Midbrain (tissue), 1 donor: Measurements from ENCODE around the gene ASB3.

Source experiments
- DNase-seq: peaks from one replicate; lab custom pipeline; 2025; lab: John Stamatoyannopoulos, UW

Gene ASB3

GRCh38 chr2:53641290-53641689 lies 145.5 kb downstream of the ASB3 start:
- no peak for DNase-seq

GRCh38 chr2:53640466-53640865 lies 146.3 kb downstream of the ASB3 start:
- no peak for DNase-seq

GRCh38 chr2:53636596-53636995 lies 150.2 kb downstream of the ASB3 start:
- DNase-seq = no peak

GRCh38 chr2:53636109-53636508 lies 150.6 kb downstream of the ASB3 start:
- DNase-seq = no peak

GRCh38 chr2:53635694-53636093 lies 151.1 kb downstream of the ASB3 start:
- no peak for DNase-seq

- no peak for DNase-seq
Measured at GRCh38 chr2:53633441-53633840, 153.3 kb downstream of the ASB3 start.

DNA sequence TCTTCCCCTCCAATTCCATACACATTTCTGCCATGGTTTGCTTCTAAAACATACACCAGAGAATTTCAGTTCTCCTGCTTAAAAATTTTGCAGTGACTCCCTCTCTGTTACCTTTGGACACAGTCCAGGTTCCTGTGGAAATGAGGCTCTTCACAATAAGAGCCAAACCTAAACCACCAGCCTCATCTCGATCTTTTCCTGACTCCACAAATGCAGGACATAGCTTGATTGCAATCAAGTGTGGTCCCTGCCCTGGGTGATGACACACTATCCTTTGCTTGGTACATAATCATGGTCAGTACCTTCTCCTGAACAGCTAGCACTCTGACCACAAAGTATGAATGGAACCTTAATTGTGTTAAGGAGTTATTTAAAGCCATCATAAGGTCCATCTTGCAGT lies 154.0 kb downstream of the ASB3 start:
- DNase-seq = no peak

DNA sequence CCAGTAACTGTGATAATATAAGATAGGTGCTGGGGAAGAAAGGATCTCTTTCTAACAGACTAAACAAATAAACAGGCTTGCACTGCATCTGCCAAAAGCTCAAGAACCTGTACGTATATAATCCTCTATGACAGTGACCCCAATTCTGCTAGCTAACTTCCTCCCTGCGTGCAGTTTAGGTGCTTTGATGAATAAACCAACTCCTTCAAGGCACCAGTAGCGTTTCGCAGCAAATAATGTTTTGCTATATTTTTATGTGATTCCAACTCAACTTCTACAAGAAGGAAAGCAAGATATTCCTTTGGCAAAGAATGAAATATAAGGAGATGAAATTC lies 154.7 kb downstream of the ASB3 start:
- no peak for DNase-seq

DNA sequence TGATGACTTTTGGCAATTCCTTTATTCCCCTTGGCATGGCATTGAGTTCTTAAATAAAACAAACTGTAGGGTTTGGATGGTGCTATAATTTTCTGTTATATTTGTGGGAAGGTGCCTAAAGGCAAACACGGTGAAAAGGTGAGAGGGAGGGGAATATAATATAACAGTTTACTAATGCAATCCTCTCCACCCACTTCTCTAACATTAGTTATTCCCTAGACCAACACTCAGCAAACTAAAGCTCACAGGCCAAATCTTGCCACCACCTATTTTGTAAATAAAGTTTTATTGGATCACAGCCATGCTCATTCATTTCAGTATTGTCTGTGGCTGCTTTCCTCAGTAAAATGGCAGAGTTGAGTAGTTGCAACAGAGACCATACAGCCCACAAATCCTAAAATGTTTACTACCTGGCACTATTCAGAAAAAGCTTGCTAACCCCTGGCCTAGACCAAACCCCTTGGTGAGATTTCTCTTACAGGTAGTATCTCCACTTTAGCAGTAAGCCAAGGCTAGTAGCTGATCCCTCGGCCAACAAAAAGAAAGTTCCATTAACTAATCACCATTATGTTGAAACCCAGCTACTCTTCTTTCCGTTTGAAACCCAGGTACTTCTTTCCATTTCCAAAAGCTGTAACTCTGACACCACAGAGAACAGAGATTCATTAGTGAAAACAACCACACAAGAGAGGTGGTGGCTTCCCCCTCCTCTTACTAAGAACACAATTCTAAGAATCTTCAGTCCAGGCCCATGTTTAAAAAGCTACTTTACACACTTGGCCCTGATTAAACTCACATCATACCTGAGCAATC lies 155.2 kb downstream of the ASB3 start:
- DNase-seq = no peak

GRCh38 chr2:53630026-53630606 lies 156.6 kb downstream of the ASB3 start:
- no peak for DNase-seq

DNA sequence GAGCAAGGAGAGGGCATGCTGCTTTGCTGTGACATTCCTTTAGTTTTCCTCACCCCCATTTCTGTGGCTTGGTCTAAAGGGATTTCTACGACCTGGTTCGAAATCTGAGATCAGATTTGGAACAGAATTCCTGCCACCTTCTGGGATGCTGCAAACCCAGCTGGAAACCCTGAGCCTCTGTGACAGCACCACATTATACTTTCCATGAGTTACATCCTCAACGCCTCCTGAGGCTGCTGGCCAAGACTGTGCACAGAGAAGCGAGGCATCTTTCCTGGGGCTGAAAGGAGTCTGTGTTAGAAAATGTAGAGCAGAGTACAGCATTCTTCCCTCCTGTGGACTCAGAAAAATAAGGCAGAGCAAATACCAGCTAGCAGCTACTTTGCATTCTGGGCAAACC lies 157.3 kb downstream of the ASB3 start:
- DNase-seq = no peak

DNA sequence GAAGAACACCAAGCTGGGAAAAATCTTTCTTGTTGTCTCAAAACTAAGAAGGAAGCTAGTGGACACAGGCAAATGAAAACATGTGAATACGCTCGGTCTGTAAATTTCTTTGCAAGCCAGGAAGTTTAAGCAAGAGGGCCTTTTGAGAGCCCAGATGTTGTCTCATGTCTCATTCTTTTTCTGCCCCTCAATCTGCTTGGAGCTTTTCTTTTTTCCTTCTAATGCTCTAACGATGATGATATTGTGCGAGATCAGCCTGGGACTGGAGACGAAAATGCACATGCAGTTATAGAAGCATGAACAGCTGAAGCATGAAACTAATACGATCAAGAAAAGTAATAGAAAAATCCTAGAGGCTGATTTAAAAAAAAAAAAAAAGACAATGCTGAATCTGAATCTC lies 157.8 kb downstream of the ASB3 start:
- DNase-seq = no peak

DNA sequence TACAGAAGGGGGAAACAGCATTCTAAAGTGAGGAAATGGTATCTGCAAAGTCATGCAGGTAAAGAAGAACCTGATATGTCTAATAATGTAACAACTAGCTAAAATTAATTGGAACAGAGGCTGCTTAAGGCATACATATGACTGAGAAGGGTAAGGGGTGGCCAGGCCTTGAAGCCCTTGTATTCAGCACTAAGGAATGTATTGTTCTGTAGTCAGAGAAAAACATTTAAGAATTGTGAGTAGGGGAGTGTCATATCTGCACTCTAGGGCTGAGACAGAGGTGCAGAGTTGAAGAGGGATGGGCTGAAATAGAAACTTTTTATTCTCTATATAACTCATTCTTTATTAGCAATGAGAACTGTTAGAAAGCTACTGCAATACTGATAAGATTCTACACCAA lies 164.6 kb downstream of the ASB3 start:
- DNase-seq = no peak

- no peak for DNase-seq
Measured at GRCh38 chr2:53620981-53621380, 165.8 kb downstream of the ASB3 start.
